NCI-H128 (cell line): ENCODE results near the gene WLS.

ENCODE experiments used
- DNase-seq: peaks from one replicate; lab custom pipeline; 2025; ENCODE audit not compliant: unreplicated experiment; lab: John Stamatoyannopoulos, UW

The WLS gene

DNA sequence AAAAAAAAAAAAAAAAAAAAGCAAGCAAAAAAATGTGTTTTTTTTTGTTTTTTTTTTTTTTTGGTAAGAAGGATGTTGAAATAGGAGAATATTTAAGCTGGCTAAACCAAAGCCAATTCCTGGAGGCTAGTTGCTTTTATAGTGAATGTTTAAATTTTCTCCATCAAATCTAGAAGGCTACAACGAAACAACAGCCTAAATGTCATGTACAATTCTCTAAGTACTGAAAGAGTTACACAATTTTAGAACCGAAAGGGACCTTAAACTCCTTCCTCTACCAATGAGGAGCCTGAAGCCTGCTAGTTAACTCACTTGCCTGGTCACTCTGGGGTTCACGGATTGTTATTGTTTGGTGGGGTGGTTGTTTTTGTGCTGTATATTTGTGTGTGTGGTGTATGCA, 3.5 kb downstream of the WLS start:
- no peak for DNase-seq

GRCh38 chr1:68227598-68227997, 4.7 kb downstream of the WLS start:
- DNase-seq = no peak

- no peak for DNase-seq
Measured at GRCh38 chr1:68225781-68226180, 6.5 kb downstream of the WLS start.

- no peak for DNase-seq
Measured at GRCh38 chr1:68223687-68224086, 8.6 kb downstream of the WLS start.

DNA sequence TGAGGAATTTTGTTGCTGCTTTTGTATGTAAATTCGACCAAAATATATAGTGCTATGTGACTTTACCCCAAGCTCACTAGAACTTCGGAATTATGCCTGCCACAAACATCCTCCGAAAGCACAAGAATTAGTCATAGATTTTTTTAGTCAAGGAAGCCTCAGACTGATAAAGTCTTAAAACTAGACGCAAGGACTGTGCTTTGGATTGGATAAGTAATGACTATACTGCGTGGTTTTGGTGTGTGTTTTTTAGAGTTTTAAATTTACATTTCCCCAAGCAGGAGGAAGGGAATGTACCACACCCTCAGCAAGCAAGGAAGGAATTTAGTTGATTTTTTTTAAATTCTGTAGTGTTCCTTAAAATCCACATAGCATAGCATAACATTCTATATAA, 10.3 kb downstream of the WLS start:
- no peak for DNase-seq

- DNase-seq = no peak
Measured at GRCh38 chr1:68221001-68221979, 11.0 kb downstream of the WLS start.

DNA sequence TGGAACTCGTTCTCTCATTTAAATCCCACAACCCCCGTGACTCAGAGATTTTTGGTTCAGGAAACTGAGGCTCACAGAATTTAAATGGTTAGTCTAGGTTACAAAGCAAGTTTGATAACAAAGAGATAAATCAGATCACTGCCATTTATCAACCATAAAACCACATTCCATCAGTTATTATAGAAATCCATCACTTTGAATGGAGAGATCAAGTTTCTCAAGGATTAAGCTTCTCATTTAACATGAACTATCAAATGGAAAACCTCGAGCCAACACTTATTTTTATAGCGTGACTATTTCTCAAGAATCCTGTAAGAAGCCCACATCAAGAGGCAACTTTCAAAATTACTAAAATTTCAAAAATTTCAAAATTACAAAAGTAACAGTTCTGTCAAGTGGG, 11.9 kb downstream of the WLS start:
- DNase-seq = no peak

DNA sequence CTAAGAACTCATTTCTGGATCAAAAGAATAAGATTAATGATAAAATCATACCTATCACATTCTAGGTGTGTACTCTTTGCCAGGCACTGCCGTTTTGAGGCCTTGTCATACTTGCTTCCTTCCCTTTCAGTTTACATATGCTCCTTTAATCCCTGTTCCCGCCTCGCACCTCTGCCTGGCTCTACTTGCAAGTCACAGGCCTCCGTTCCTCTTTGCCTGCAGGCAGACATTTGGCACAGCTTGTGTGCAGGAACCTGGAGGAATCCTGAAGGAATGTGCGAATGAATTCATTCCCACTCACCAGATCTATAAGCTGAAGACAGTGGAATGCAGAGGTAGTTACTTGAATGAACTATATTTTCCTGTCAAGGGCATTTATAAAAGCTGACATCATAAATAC, 13.8 kb downstream of the WLS start:
- DNase-seq = no peak

- DNase-seq = no peak
Measured at GRCh38 chr1:68217618-68218017, 14.7 kb downstream of the WLS start.

- DNase-seq = no peak
Measured at GRCh38 chr1:68217060-68217554, 15.2 kb downstream of the WLS start.

DNA sequence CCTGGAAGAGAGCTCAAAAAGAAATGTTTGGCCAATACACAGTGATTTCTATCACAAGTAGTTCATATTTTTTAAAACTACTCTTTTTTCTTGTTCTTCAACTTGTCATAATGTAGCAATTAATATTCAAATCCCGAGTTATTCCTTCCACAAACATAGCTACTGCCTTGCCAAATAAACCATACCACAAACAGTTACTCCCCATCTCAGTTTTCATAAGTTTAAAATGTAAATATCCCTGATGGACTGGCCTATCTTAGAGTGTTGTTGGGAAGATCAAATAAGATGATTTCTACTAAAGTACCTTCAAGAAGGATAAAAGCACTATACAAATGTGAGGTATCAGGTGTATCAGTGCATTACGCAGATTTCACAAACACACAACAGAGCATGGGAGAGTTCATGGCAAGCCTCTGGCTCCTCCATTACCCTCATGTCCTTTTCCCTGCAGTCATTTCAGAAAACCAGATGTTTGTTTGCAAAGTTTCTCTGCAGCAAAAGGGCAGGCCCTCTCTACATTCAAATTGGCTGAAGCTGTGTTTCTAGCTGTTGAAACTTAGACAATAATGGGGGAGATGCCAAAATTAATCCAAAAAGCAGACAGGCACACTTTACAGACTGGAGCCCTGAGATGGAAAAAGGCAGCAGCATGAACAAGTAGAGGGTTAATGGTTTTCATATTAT, 16.1 kb downstream of the WLS start:
- DNase-seq = no peak

GRCh38 chr1:68213843-68214242, 18.5 kb downstream of the WLS start:
- DNase-seq = no peak

GRCh38 chr1:68211761-68212380, 20.5 kb downstream of the WLS start:
- no peak for DNase-seq

DNA sequence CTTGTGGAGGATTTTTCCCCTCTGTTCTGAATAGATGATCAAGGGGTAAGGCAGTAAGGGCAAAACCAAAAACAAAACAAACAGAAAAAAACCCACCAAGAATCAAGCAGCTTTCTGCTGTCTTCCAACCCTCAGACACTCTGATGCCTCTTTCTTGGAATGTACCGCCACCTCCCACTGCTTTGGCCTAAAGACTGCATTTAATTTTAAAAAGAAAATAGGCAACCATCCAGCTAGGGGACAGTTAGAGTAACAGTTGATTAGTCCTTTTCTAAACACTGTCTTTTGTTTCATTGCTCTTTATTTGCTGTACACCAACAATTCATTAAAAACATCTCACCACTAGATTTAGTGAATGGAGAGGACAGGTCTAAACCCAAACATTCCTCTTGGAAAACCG, 21.5 kb downstream of the WLS start:
- no peak for DNase-seq

GRCh38 chr1:68210027-68210426, 22.3 kb downstream of the WLS start:
- no peak for DNase-seq

- no peak for DNase-seq
Measured at GRCh38 chr1:68206848-68207689, 25.3 kb downstream of the WLS start.

DNA sequence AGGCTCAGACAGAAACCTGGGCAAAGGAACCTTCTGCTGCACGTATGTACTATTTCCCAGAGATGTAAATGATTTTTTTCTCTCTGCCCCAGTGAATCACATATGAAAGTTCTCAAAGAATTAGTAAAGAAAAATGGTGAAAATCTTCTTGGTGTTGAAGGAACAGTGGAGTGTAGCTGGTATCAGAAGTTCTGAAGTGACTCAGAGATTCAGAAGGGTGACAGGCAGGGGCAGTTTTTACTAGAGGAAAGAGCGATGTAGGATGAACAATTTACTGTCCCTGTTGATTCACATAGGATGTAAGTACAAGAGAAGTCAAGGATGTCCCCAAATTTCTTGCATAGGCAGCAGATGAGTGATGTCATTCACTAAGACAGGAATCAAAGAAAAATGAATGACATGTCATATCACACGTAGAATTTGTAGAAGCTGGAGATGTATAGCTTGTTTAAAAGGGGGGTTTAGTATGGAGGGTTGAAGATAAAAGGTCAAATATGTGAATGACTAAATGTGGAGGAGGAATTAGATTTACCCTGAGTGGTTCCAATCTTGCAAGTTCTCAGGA, 26.4 kb downstream of the WLS start:
- no peak for DNase-seq

DNA sequence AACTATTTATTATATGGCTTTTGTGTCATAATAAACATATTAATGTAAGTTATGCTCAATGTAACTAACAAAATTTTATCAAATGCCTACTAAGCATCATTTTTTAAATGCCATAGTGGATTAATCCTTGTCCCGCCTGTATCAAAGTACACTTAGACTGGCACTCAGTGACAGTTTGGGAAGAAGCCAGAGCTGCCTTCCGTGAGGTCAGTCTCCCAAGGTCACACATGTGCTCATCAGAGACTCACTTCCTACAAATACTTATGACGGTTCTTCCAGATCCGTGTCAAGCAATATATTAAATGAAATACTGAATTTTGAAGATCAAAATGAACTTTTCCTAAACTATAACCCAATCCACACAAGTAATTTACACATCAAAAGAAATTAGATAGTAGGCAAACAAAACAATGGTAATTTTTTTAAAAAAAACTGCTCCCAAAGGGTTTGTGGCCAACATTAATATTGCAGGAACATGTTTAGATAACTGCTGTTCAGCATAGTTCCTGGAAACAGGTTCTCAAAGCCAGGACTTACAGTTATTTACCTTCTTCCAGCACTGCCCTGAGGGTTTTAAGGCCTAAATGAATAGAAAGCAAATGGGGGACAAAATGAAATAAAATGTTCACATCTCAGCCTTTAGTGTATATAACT, 27.2 kb downstream of the WLS start:
- DNase-seq = no peak

GRCh38 chr1:68202239-68202832, 30.0 kb downstream of the WLS start:
- no peak for DNase-seq
